ENCODE results near the gene SYT15. TPM values are rescaled to one million over a fixed set of nuclear protein-coding genes. Genes with fewer than 3 reads are reported as not detected.
"Not testable (repeated sequence)": the region's sequence is repeated elsewhere in the genome, so short reads cannot be mapped to it uniquely, and the experiment has no call there.

Gene SYT15
- total RNA-seq, 1 experiment from 2014 or later, result 0.28 TPM

- H3K9me3 ChIP-seq (ENCODE audit: control insufficient read depth, insufficient read depth, low read depth, low read length); in situ Hi-C loops (cut with HindIII; ENCODE audit: low pct_unique_long_range_greater_than_20kb, low sequenced_read_pairs); intact Hi-C loops (cut with micrococcal nuclease; ENCODE audit: unreplicated experiment); H3K27ac ChIP-seq (ENCODE audit: low read length); H3K36me3 ChIP-seq (ENCODE audit: control insufficient read depth, insufficient read depth, low read length); BruUV-seq (replicated peaks); DNase-seq (ENCODE audit: low read depth, low spot score); H3K4me1 ChIP-seq (ENCODE audit: control insufficient read depth, insufficient read depth, low read length); POLR2A ChIA-PET; H3K27me3 ChIP-seq (ENCODE audit: control insufficient read depth, insufficient read depth, low read length): not testable (repeated sequence)
- ATAC-seq, result peak; percentile 98
- CTCF ChIA-PET, result interaction anchor here (0.6 kb wide), 1 partner anchor 555 kb away, joined by 3 read pairs; no protein-coding TSS in a partner anchor
- H3K4me3 ChIP-seq (ENCODE audit: low read depth in 2 of 2, low read length in 2 of 2), result peak overlapping the region; percentile 30 to 37
These were observed 18.8 kb downstream of the SYT15 start for GRCh38 chr10:46597616-46598246.

GRCh38 chr10:46600516-46600915 is 21.6 kb downstream of the SYT15 start:
- H3K27me3 ChIP-seq (ENCODE audit: control insufficient read depth, insufficient read depth, low read length); H3K36me3 ChIP-seq (ENCODE audit: control insufficient read depth, insufficient read depth, low read length); H3K9me3 ChIP-seq (ENCODE audit: control insufficient read depth, insufficient read depth, low read depth, low read length); intact Hi-C loops (cut with micrococcal nuclease; ENCODE audit: unreplicated experiment); H3K4me3 ChIP-seq (ENCODE audit: low read depth in 2 of 2, low read length in 2 of 2); H3K4me1 ChIP-seq (ENCODE audit: control insufficient read depth, insufficient read depth, low read length); POLR2A ChIA-PET; CTCF ChIA-PET; H3K27ac ChIP-seq (ENCODE audit: low read length); in situ Hi-C loops (cut with HindIII; ENCODE audit: low pct_unique_long_range_greater_than_20kb, low sequenced_read_pairs); DNase-seq (ENCODE audit: low read depth, low spot score); ATAC-seq; BruUV-seq (replicated peaks): not testable (repeated sequence)

GRCh38 chr10:46615540-46615939 is 36.6 kb downstream of the SYT15 start:
- in situ Hi-C loops (cut with HindIII; ENCODE audit: low pct_unique_long_range_greater_than_20kb, low sequenced_read_pairs); H3K4me3 ChIP-seq (ENCODE audit: low read depth in 2 of 2, low read length in 2 of 2); intact Hi-C loops (cut with micrococcal nuclease; ENCODE audit: unreplicated experiment); BruUV-seq (replicated peaks); H3K36me3 ChIP-seq (ENCODE audit: control insufficient read depth, insufficient read depth, low read length); ATAC-seq; CTCF ChIA-PET; POLR2A ChIA-PET; H3K27me3 ChIP-seq (ENCODE audit: control insufficient read depth, insufficient read depth, low read length); H3K27ac ChIP-seq (ENCODE audit: low read length); H3K9me3 ChIP-seq (ENCODE audit: control insufficient read depth, insufficient read depth, low read depth, low read length); DNase-seq (ENCODE audit: low read depth, low spot score); H3K4me1 ChIP-seq (ENCODE audit: control insufficient read depth, insufficient read depth, low read length): not testable (repeated sequence)

- in situ Hi-C loops (cut with HindIII; ENCODE audit: low pct_unique_long_range_greater_than_20kb, low sequenced_read_pairs); POLR2A ChIA-PET; intact Hi-C loops (cut with micrococcal nuclease; ENCODE audit: unreplicated experiment); H3K36me3 ChIP-seq (ENCODE audit: control insufficient read depth, insufficient read depth, low read length); BruUV-seq (replicated peaks); H3K27ac ChIP-seq (ENCODE audit: low read length); H3K27me3 ChIP-seq (ENCODE audit: control insufficient read depth, insufficient read depth, low read length); H3K9me3 ChIP-seq (ENCODE audit: control insufficient read depth, insufficient read depth, low read depth, low read length); CTCF ChIA-PET; ATAC-seq; H3K4me1 ChIP-seq (ENCODE audit: control insufficient read depth, insufficient read depth, low read length); H3K4me3 ChIP-seq (ENCODE audit: low read depth in 2 of 2, low read length in 2 of 2); DNase-seq (ENCODE audit: low read depth, low spot score): not testable (repeated sequence)
These were observed 37.3 kb downstream of the SYT15 start for GRCh38 chr10:46616227-46616626.

- DNase-seq (ENCODE audit: low read depth, low spot score); H3K4me1 ChIP-seq (ENCODE audit: control insufficient read depth, insufficient read depth, low read length); intact Hi-C loops (cut with micrococcal nuclease; ENCODE audit: unreplicated experiment); H3K27ac ChIP-seq (ENCODE audit: low read length); H3K27me3 ChIP-seq (ENCODE audit: control insufficient read depth, insufficient read depth, low read length); BruUV-seq (replicated peaks); ATAC-seq; POLR2A ChIA-PET; H3K36me3 ChIP-seq (ENCODE audit: control insufficient read depth, insufficient read depth, low read length); in situ Hi-C loops (cut with HindIII; ENCODE audit: low pct_unique_long_range_greater_than_20kb, low sequenced_read_pairs); CTCF ChIA-PET; H3K4me3 ChIP-seq (ENCODE audit: low read depth in 2 of 2, low read length in 2 of 2); H3K9me3 ChIP-seq (ENCODE audit: control insufficient read depth, insufficient read depth, low read depth, low read length): not testable (repeated sequence)
These were observed 38.2 kb downstream of the SYT15 start for GRCh38 chr10:46617134-46617533.

- ATAC-seq; H3K9me3 ChIP-seq (ENCODE audit: control insufficient read depth, insufficient read depth, low read depth, low read length); CTCF ChIA-PET; intact Hi-C loops (cut with micrococcal nuclease; ENCODE audit: unreplicated experiment); H3K4me3 ChIP-seq (ENCODE audit: low read depth in 2 of 2, low read length in 2 of 2); H3K27ac ChIP-seq (ENCODE audit: low read length); in situ Hi-C loops (cut with HindIII; ENCODE audit: low pct_unique_long_range_greater_than_20kb, low sequenced_read_pairs); H3K27me3 ChIP-seq (ENCODE audit: control insufficient read depth, insufficient read depth, low read length); POLR2A ChIA-PET; BruUV-seq (replicated peaks); H3K36me3 ChIP-seq (ENCODE audit: control insufficient read depth, insufficient read depth, low read length); DNase-seq (ENCODE audit: low read depth, low spot score); H3K4me1 ChIP-seq (ENCODE audit: control insufficient read depth, insufficient read depth, low read length): not testable (repeated sequence)
These were observed 39.0 kb downstream of the SYT15 start for GRCh38 chr10:46617913-46618312.

- DNase-seq (ENCODE audit: low read depth, low spot score); H3K4me1 ChIP-seq (ENCODE audit: control insufficient read depth, insufficient read depth, low read length); H3K9me3 ChIP-seq (ENCODE audit: control insufficient read depth, insufficient read depth, low read depth, low read length); H3K36me3 ChIP-seq (ENCODE audit: control insufficient read depth, insufficient read depth, low read length); ATAC-seq; BruUV-seq (replicated peaks); H3K4me3 ChIP-seq (ENCODE audit: low read depth in 2 of 2, low read length in 2 of 2); H3K27ac ChIP-seq (ENCODE audit: low read length); CTCF ChIA-PET; POLR2A ChIA-PET; in situ Hi-C loops (cut with HindIII; ENCODE audit: low pct_unique_long_range_greater_than_20kb, low sequenced_read_pairs); intact Hi-C loops (cut with micrococcal nuclease; ENCODE audit: unreplicated experiment); H3K27me3 ChIP-seq (ENCODE audit: control insufficient read depth, insufficient read depth, low read length): not testable (repeated sequence)
These were observed 45.1 kb downstream of the SYT15 start for GRCh38 chr10:46623899-46624654.
